ENCODE data around the gene CDH4. TPM values are rescaled to one million over a fixed set of nuclear protein-coding genes. Genes with fewer than 3 reads are reported as not detected.

Gene CDH4
- polyA plus RNA-seq, 2 donors = 0.02 to 0.05 TPM

DNA sequence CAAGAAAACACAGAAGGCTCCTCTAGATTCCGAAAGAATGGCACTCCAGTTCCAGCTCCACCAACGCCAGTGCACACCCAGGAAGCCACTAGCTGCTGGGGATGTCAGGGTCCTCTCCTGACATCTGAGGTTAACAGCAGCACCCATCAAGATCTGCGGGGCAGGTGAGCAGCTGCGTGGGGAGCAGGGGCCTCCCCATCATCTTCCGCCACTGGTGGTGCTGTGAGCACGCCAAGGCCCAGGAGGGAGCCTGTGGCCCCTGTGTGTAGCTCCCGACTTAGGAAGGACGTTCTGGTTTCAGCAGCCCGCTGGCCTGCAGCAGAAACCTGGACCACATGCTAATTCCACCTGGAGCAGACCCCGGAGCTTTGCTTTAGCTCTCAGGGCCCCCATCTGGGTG is 427.4 kb downstream of the CDH4 start:
- H3K27me3 ChIP-seq (ENCODE audit: control insufficient read depth in 1 of 2, insufficient read depth in 2 of 2, low read length in 2 of 2) = no peaks in the 10 kb centered on the region
- H3K4me3 ChIP-seq (ENCODE audit: low read depth in 1 of 2, low read length in 2 of 2) = no peak overlapping the region
- H3K4me1 ChIP-seq (ENCODE audit: control insufficient read depth in 2 of 2, insufficient read depth in 2 of 2, low read length in 1 of 2) = peaks cover 3 to 7% of the 10 kb centered on the region in 2 donors
- no peaks in the 10 kb centered on the region for H3K9me3 ChIP-seq (ENCODE audit: control insufficient read depth in 2 of 2, insufficient read depth in 1 of 2, low read depth in 1 of 2, low read length in 1 of 2)
- WGBS, 2 donors = 90% methylated on average over 10 of the region's 10 CpGs
- no peak overlapping the region for H3K27ac ChIP-seq (ENCODE audit: low read depth in 2 of 2, low read length in 1 of 2)
- no peaks in the 10 kb centered on the region for H3K36me3 ChIP-seq (ENCODE audit: control insufficient read depth in 2 of 2, insufficient read depth in 2 of 2, low read length in 1 of 2)

DNA sequence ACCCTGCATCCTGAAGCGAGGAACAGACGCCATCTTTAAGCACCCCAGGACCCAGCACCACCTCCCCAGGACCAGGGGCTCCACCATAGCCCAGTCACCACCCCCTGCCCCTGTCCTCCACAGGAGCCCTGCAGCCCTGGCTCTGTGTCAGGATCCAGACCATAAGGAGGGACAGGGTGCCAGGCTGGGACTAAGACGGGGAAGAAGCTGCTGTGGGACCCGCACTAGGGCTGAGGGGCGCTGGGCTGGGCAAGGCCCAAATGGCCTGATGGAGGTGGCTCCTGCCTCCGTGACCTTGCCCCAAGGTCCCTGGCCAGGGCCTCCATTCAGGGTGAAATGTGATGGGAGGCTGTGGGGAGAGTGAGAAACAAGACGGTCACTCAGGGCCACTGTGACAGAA is 428.0 kb downstream of the CDH4 start:
- WGBS, 2 donors = 86 to 87% methylated on average over 7 of the region's 7 CpGs
- H3K36me3 ChIP-seq (ENCODE audit: control insufficient read depth in 2 of 2, insufficient read depth in 2 of 2, low read length in 1 of 2) = no peaks in the 10 kb centered on the region

DNA sequence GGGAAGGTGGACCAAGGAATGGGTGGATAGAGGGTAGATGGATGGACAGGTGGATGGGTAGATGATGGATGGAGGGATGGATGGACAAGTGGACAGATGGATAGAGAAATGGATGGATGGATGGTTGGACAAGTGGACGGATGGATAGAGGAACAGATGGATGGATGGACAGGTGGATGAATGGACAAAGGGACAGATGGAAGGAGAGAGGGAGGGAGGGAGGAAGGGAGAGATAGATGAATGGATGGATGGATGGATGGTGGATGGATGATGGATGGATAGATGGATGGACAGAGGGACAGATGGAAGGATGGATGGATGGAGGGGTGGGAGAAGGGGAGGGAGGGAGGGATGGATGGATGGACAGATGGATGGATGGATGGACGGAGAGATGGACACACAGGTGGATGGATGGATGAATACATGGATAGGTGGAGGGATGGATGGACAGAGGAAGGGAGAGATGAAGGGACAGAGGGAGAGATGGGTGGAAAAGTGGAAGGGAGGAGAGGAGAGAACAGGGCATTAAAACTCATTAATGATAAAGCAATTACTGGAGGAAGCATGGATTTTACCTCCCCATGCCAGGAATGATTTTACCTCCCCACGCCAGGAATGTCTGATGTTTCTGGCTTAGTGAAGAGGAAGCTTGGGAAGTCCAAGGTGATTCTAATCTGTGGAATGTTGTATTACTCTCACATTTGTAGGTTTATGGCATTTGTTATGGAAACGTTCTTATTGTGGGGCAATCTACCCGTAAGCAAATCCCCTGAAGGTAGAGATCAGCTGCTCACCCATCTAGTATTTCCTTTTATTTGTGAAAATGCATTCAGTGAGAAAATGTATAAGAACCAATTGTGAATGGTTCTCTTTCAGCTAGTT is 430.3 kb downstream of the CDH4 start:
- no peaks in the 10 kb centered on the region for H3K27me3 ChIP-seq (ENCODE audit: control insufficient read depth in 1 of 2, insufficient read depth in 2 of 2, low read length in 2 of 2)
- H3K4me3 ChIP-seq (ENCODE audit: low read depth in 1 of 2, low read length in 2 of 2) = no peak overlapping the region
- 56 to 61% methylated on average over 5 of the region's 5 CpGs for WGBS, 2 donors
- peaks cover 3 to 9% of the 10 kb centered on the region in 2 donors for H3K4me1 ChIP-seq (ENCODE audit: control insufficient read depth in 2 of 2, insufficient read depth in 2 of 2, low read length in 1 of 2)
- no peaks in the 10 kb centered on the region for H3K36me3 ChIP-seq (ENCODE audit: control insufficient read depth in 2 of 2, insufficient read depth in 2 of 2, low read length in 1 of 2)
- no peak overlapping the region for H3K27ac ChIP-seq (ENCODE audit: low read depth in 2 of 2, low read length in 1 of 2)
- H3K9me3 ChIP-seq (ENCODE audit: control insufficient read depth in 2 of 2, insufficient read depth in 1 of 2, low read depth in 1 of 2, low read length in 1 of 2) = peaks cover 0 to 6% of the 10 kb centered on the region in 2 donors

More for the DNA sequence above, 428.0 kb downstream of the CDH4 start:
- peaks cover 3 to 9% of the 10 kb centered on the region in 2 donors for H3K4me1 ChIP-seq (ENCODE audit: control insufficient read depth in 2 of 2, insufficient read depth in 2 of 2, low read length in 1 of 2)
- H3K27me3 ChIP-seq (ENCODE audit: control insufficient read depth in 1 of 2, insufficient read depth in 2 of 2, low read length in 2 of 2) = no peaks in the 10 kb centered on the region
- no peak overlapping the region for H3K27ac ChIP-seq (ENCODE audit: low read depth in 2 of 2, low read length in 1 of 2)
- no peak overlapping the region for H3K4me3 ChIP-seq (ENCODE audit: low read depth in 1 of 2, low read length in 2 of 2)
- H3K9me3 ChIP-seq (ENCODE audit: control insufficient read depth in 2 of 2, insufficient read depth in 1 of 2, low read depth in 1 of 2, low read length in 1 of 2) = no peaks in the 10 kb centered on the region

DNA sequence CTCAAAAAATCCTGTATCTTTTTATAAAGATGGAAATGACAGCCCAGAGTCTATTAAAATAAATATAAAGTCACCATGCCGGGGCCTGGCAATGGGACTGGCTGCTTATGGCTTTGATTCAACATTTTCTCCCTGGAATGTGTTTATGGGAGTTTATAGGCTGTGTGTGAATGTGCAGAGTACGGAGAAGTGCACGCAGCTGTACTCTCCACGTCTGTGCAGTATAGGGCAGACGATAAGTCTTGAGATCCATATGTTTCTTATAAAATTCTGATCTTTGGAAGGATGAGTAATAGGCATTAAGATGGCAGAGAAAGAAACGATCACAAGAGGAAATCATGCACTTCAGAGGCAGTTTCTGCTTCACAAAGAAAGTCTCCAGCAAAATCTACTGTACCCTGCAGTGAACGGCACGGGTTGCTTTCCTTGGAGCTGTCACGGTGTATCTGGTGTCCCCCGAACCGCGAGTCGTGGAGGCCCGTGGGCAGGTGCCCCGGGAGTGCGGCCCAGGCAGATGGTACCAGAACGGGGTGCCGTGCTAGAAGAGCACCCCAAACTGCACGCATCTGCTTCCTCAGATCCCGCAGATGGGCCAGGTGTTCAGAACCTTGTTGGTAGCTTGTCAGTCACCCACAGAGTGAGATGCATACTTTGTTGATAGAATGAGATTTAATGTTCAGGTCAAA is 431.1 kb downstream of the CDH4 start:
- H3K9me3 ChIP-seq (ENCODE audit: control insufficient read depth in 2 of 2, insufficient read depth in 1 of 2, low read depth in 1 of 2, low read length in 1 of 2) = peaks cover 0 to 6% of the 10 kb centered on the region in 2 donors
- 41 to 59% methylated on average over 20 of the region's 20 CpGs for WGBS, 2 donors
- no peaks in the 10 kb centered on the region for H3K36me3 ChIP-seq (ENCODE audit: control insufficient read depth in 2 of 2, insufficient read depth in 2 of 2, low read length in 1 of 2)
- no peak overlapping the region for H3K27ac ChIP-seq (ENCODE audit: low read depth in 2 of 2, low read length in 1 of 2)
- peaks cover 3 to 9% of the 10 kb centered on the region in 2 donors for H3K4me1 ChIP-seq (ENCODE audit: control insufficient read depth in 2 of 2, insufficient read depth in 2 of 2, low read length in 1 of 2)
- H3K4me3 ChIP-seq (ENCODE audit: low read depth in 1 of 2, low read length in 2 of 2) = no peak overlapping the region
- no peaks in the 10 kb centered on the region for H3K27me3 ChIP-seq (ENCODE audit: control insufficient read depth in 1 of 2, insufficient read depth in 2 of 2, low read length in 2 of 2)

DNA sequence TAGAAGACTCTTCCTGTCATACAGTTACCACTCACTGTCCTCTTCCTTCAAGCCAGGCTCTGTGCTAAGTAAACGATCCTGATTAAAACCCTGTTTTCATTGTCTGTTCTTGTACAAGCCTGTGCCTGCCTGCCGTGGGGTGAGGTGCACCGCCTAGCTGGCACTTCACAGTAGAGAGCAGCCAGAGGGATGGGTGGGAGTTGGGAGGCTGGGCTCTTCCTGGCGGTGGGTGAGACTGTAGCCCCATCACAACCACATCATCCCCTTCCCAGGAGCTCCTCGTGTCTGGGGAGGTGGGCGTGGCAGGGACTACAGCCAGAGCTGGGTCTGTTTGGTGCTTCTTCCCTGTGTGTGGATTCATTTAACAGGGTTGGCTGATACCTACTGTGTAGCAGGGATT is 431.7 kb downstream of the CDH4 start:
- no peaks in the 10 kb centered on the region for H3K27me3 ChIP-seq (ENCODE audit: control insufficient read depth in 1 of 2, insufficient read depth in 2 of 2, low read length in 2 of 2)
- no peak overlapping the region for H3K27ac ChIP-seq (ENCODE audit: low read depth in 2 of 2, low read length in 1 of 2)
- peaks cover 0 to 6% of the 10 kb centered on the region in 2 donors for H3K9me3 ChIP-seq (ENCODE audit: control insufficient read depth in 2 of 2, insufficient read depth in 1 of 2, low read depth in 1 of 2, low read length in 1 of 2)
- H3K36me3 ChIP-seq (ENCODE audit: control insufficient read depth in 2 of 2, insufficient read depth in 2 of 2, low read length in 1 of 2) = no peaks in the 10 kb centered on the region
- 30 to 31% methylated on average over 6 of the region's 6 CpGs for WGBS, 2 donors
- peaks cover 3 to 9% of the 10 kb centered on the region in 2 donors for H3K4me1 ChIP-seq (ENCODE audit: control insufficient read depth in 2 of 2, insufficient read depth in 2 of 2, low read length in 1 of 2)
- no peak overlapping the region for H3K4me3 ChIP-seq (ENCODE audit: low read depth in 1 of 2, low read length in 2 of 2)

DNA sequence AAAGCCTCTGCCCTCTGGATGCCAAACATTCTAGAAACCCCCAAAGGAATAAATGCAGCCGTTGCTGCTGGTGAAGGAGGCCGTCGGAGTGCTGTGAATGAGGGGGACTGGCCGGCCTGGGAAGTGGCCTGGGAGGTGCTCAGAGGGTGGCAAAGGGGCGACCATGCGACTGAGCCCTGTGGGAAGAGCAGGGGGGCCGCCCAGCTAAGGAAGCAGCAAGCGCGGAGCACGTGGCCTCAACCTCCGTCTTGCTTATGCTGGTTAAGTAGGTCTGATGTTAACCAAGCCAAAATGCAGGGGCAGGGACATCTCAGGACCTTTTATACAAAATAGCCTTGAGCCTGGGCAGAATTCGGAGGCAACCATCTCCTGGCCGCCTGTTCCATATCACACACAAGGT is 432.1 kb downstream of the CDH4 start:
- WGBS, 2 donors = 44 to 58% methylated on average over 13 of the region's 13 CpGs
- Histone ChIP-seq H3K27me3 (ENCODE audit: control insufficient read depth in 1 of 2, insufficient read depth in 2 of 2, low read length in 2 of 2) (no peaks in the 10 kb centered on the region), H3K4me1 (ENCODE audit: control insufficient read depth in 2 of 2, insufficient read depth in 2 of 2, low read length in 1 of 2) (peaks cover 3 to 9% of the 10 kb centered on the region in 2 donors), H3K4me3 (ENCODE audit: low read depth in 1 of 2, low read length in 2 of 2) (no peak overlapping the region), H3K9me3 (ENCODE audit: control insufficient read depth in 2 of 2, insufficient read depth in 1 of 2, low read depth in 1 of 2, low read length in 1 of 2) (peaks cover 0 to 6% of the 10 kb centered on the region in 2 donors), H3K36me3 (ENCODE audit: control insufficient read depth in 2 of 2, insufficient read depth in 2 of 2, low read length in 1 of 2) (no peaks in the 10 kb centered on the region), H3K27ac (ENCODE audit: low read depth in 2 of 2, low read length in 1 of 2) (no peak overlapping the region)

DNA sequence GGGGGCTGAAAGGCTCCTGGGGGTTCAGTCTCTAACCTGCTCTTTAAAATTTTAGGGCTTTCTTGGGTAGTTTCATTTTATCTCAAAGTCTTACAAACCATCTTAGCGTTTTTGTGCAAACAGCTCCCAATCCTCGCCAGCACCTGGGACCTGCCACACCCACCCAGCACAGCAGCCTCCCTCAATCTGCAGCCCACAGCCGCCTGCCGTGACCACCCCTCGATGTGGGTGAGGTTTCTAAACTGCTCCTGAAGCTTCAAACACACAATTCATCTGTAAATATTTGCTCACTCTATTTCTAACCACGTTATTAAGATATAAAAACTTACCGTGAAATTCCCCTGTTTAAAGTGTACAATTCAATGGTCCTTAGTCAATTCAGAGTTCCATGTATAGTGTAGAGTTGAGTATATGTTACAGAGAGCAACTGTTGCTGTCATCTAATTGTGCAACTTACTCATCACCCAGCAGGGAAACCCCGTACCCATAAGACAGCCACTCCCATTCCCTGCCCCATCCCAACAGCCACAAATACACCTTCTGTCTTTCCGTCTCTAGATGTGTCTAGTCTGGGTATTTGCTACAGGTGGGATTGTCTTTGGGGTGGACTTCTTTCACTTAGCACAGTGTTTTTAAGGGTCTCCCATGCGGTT is 432.6 kb downstream of the CDH4 start:
- no peaks in the 10 kb centered on the region for H3K27me3 ChIP-seq (ENCODE audit: control insufficient read depth in 1 of 2, insufficient read depth in 2 of 2, low read length in 2 of 2)
- peaks cover 3 to 9% of the 10 kb centered on the region in 2 donors for H3K4me1 ChIP-seq (ENCODE audit: control insufficient read depth in 2 of 2, insufficient read depth in 2 of 2, low read length in 1 of 2)
- H3K9me3 ChIP-seq (ENCODE audit: control insufficient read depth in 2 of 2, insufficient read depth in 1 of 2, low read depth in 1 of 2, low read length in 1 of 2) = peaks cover 0 to 6% of the 10 kb centered on the region in 2 donors
- no peak overlapping the region for H3K27ac ChIP-seq (ENCODE audit: low read depth in 2 of 2, low read length in 1 of 2)
- WGBS, 2 donors = 45 to 47% methylated on average over 10 of the region's 10 CpGs
- no peak overlapping the region for H3K4me3 ChIP-seq (ENCODE audit: low read depth in 1 of 2, low read length in 2 of 2)
- H3K36me3 ChIP-seq (ENCODE audit: control insufficient read depth in 2 of 2, insufficient read depth in 2 of 2, low read length in 1 of 2) = no peaks in the 10 kb centered on the region

DNA sequence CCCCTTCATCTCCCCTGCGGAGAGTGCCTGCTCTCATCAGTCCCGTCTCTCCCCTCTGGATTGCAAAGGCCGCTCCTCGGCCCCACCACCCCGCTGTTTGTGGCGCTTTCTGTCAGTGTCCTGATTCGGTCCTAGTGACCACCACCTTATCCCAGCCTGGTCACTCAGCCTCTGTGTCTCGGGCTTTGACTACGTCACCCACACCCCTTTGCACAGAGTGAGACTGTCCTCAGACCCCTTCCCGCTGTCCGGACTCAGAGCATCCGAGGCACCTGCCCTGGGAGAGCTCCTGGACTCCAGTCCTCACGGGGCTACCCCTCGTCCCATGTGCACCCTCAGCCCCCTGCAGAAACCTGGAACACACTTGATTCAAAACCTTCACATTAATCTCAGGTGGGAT is 433.4 kb downstream of the CDH4 start:
- Histone ChIP-seq H3K36me3 (ENCODE audit: control insufficient read depth in 2 of 2, insufficient read depth in 2 of 2, low read length in 1 of 2) (no peaks in the 10 kb centered on the region), H3K4me1 (ENCODE audit: control insufficient read depth in 2 of 2, insufficient read depth in 2 of 2, low read length in 1 of 2) (peaks cover 3 to 9% of the 10 kb centered on the region in 2 donors), H3K27me3 (ENCODE audit: control insufficient read depth in 1 of 2, insufficient read depth in 2 of 2, low read length in 2 of 2) (no peaks in the 10 kb centered on the region), H3K4me3 (ENCODE audit: low read depth in 1 of 2, low read length in 2 of 2) (no peak overlapping the region), H3K27ac (ENCODE audit: low read depth in 2 of 2, low read length in 1 of 2) (no peak overlapping the region), H3K9me3 (ENCODE audit: control insufficient read depth in 2 of 2, insufficient read depth in 1 of 2, low read depth in 1 of 2, low read length in 1 of 2) (peaks cover 0 to 6% of the 10 kb centered on the region in 2 donors)
- WGBS, 2 donors = 80 to 87% methylated on average over 14 of the region's 14 CpGs

DNA sequence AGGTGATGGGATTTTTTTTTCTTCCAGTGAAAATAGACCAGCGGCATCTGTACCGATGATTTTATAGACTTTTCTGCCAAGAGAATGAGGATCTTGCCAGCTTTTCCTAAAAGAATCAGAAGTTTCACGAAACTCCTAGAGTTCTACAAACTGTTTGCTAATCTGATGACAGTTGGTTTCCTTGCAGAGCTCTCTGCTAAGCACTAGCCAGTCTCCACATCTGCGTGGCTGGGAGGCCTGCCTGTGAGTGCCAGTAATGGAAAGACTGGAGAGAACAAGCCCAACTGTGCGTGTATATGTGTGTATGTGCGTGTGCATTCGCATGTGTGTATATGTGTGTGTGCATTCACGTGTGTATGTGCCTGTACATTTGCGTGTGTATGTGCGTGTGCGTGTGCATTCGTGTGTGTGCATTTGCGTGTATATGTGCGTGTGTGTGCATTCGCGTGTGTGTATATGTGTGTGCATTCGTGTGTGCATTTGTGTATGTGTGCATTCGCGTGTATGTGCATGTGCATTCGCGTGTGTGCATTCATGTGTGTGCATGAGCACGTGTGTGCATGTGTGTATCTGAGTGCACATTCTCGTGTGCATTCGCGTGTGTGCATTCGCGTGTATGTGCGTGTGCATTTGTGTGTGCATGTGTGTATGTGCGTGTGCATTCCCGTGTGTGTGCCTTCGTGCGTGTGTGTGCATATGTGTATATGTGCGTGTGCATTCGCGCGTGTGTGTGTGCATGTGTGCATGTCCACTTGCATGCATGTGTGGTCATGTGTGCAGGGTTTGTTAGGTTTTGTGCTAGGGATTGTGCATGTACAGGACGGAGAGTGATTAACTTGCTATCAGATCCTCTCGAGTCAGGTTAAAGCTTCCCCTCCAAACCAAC is 434.2 kb downstream of the CDH4 start:
- Histone ChIP-seq H3K27me3 (ENCODE audit: control insufficient read depth in 1 of 2, insufficient read depth in 2 of 2, low read length in 2 of 2) (no peaks in the 10 kb centered on the region), H3K36me3 (ENCODE audit: control insufficient read depth in 2 of 2, insufficient read depth in 2 of 2, low read length in 1 of 2) (no peaks in the 10 kb centered on the region), H3K27ac (ENCODE audit: low read depth in 2 of 2, low read length in 1 of 2) (no peak overlapping the region), H3K4me3 (ENCODE audit: low read depth in 1 of 2, low read length in 2 of 2) (no peak overlapping the region), H3K4me1 (ENCODE audit: control insufficient read depth in 2 of 2, insufficient read depth in 2 of 2, low read length in 1 of 2) (peaks cover 3 to 9% of the 10 kb centered on the region in 2 donors), H3K9me3 (ENCODE audit: control insufficient read depth in 2 of 2, insufficient read depth in 1 of 2, low read depth in 1 of 2, low read length in 1 of 2) (peaks cover 0 to 6% of the 10 kb centered on the region in 2 donors)
- WGBS, 2 donors = 87 to 91% methylated on average over 38 of the region's 38 CpGs
